Measurements from ENCODE around the gene PTPRS. TPM values are rescaled to one million over a fixed set of nuclear protein-coding genes. Genes with fewer than 3 reads are reported as not detected.

Gene PTPRS
- total RNA-seq, 1 donor = 218 TPM

- peak; percentile 50 for DNase-seq (ENCODE audit: insufficient read length, low spot score, missing footprints)
- no peak for TF ChIP-seq CTCF (IDR thresholded peaks at IDR 0.05; ENCODE audit: extremely low read depth, low read depth, low read length)
- peaks cover 5% of the 10 kb centered on the region for H4K20me1 ChIP-seq (ENCODE audit: insufficient read depth, low read length)
Measured at GRCh38 chr19:5313307-5313706, 27.3 kb downstream of the PTPRS start.

DNA sequence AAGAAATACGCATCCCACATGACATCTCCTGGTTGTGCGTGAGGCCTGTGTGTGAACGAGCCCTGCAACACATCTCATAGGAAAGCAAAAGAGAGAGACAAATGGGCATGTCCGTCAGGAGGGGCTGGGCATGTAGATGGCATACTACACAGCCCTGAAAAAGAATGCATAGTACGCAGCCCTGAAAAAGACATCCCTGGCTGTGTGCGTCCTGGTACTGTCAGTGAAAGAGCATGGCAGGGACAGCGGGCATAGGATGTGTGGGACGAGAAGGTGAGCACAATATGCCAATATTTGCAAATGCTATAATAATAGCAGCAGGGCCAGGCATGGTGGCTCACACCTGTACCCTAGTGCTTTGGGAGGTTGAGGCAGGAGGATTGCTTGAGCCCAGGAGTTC, 28.6 kb downstream of the PTPRS start:
- Histone ChIP-seq H3K27me3 (ENCODE audit: insufficient read depth, low read length) (no peaks in the 10 kb centered on the region), H2AFZ (ENCODE audit: low read length) (no peak overlapping the region), H3K79me2 (ENCODE audit: insufficient read depth, low read length) (no peaks in the 10 kb centered on the region), H3K9me3 (ENCODE audit: low read depth, low read length) (no peaks in the 10 kb centered on the region), H3K4me1 (ENCODE audit: insufficient read depth, low read length) (peaks cover 14% of the 10 kb centered on the region), H4K20me1 (ENCODE audit: insufficient read depth, low read length) (peaks cover 5% of the 10 kb centered on the region), H3K27ac (ENCODE audit: low read depth, low read length) (no peak overlapping the region), H3K4me2 (ENCODE audit: insufficient read depth, low read length) (no peak overlapping the region), H3K36me3 (ENCODE audit: insufficient read depth, low read length) (no peaks in the 10 kb centered on the region), H3K4me3 (ENCODE audit: insufficient read depth, low read length) (no peak overlapping the region)
- peak; percentile 31 for DNase-seq (ENCODE audit: insufficient read length, low spot score, missing footprints)
- TF ChIP-seq CTCF (IDR thresholded peaks at IDR 0.05; ENCODE audit: extremely low read depth, low read depth, low read length) = no peak

More at GRCh38 chr19:5313307-5313706, 27.3 kb downstream of the PTPRS start:
- Histone ChIP-seq H3K79me2 (ENCODE audit: insufficient read depth, low read length) (no peaks in the 10 kb centered on the region), H3K4me1 (ENCODE audit: insufficient read depth, low read length) (peaks cover 12% of the 10 kb centered on the region), H3K27me3 (ENCODE audit: insufficient read depth, low read length) (no peaks in the 10 kb centered on the region), H3K36me3 (ENCODE audit: insufficient read depth, low read length) (no peaks in the 10 kb centered on the region), H3K4me2 (ENCODE audit: insufficient read depth, low read length) (no peak overlapping the region), H3K9me3 (ENCODE audit: low read depth, low read length) (no peaks in the 10 kb centered on the region), H3K27ac (ENCODE audit: low read depth, low read length) (no peak overlapping the region), H3K4me3 (ENCODE audit: insufficient read depth, low read length) (no peak overlapping the region), H2AFZ (ENCODE audit: low read length) (no peak overlapping the region)

DNA sequence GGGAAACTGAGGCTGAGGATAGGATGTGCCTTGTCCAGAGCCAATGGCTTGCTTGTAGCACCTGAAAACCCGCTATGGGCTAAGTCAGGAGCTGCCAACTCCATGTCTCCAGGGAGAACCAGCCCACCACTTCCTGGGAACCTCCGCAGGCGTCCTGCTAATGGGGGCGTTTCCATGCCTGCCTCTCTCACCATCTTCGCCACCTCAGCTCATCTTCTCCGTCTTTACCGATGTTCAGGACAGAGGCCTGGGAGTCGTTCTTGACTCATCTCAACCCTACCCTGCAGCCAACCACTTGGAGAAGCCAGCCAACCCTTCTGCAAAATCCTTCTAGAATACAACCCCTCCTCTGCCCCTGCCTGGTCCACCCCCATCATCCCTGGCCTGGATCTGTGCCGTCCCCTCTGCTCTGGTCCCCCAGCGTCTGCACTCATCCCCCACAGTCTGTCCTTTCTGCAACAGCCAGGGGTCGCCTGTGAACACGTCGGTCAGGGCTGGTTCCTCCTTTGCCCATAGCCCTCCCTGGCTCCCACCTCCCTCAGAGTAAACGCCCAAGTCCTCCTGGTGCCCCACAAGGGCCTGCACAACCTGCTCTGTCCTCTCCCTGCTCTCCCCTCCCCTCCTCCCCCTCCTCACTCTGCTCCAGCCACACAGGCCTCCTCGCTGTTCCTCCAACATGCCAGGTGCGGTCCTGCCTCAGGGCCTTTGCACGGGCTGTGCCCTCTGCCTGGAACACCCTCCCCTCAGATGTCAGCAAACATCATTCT, 31.0 kb downstream of the PTPRS start:
- peak; percentile 17 for TF ChIP-seq CTCF (IDR thresholded peaks at IDR 0.05; ENCODE audit: extremely low read depth, low read depth, low read length)
- H3K4me3 ChIP-seq (ENCODE audit: insufficient read depth, low read length) = no peak overlapping the region
- DNase-seq (ENCODE audit: insufficient read length, low spot score, missing footprints) = peak; percentile 88
- no peaks in the 10 kb centered on the region for H3K36me3 ChIP-seq (ENCODE audit: insufficient read depth, low read length)
- H3K27me3 ChIP-seq (ENCODE audit: insufficient read depth, low read length) = no peaks in the 10 kb centered on the region
- peaks cover under 1% of the 10 kb centered on the region for H4K20me1 ChIP-seq (ENCODE audit: insufficient read depth, low read length)
- H3K4me1 ChIP-seq (ENCODE audit: insufficient read depth, low read length) = peaks cover 9% of the 10 kb centered on the region
- no peak overlapping the region for H3K27ac ChIP-seq (ENCODE audit: low read depth, low read length)
- H2AFZ ChIP-seq (ENCODE audit: low read length) = no peak overlapping the region
- H3K9me3 ChIP-seq (ENCODE audit: low read depth, low read length) = no peaks in the 10 kb centered on the region
- H3K4me2 ChIP-seq (ENCODE audit: insufficient read depth, low read length) = no peak overlapping the region
- no peaks in the 10 kb centered on the region for H3K79me2 ChIP-seq (ENCODE audit: insufficient read depth, low read length)

Measured in osteoblast (primary cell).